SK-N-SH (cell line): ENCODE results near the gene BORCS5. TPM values are rescaled to one million over a fixed set of nuclear protein-coding genes. Genes with fewer than 3 reads are reported as not detected.

Experiments
- CTCF ChIA-PET: fragments of 300-600, 350-600 bp; formaldehyde crosslinking; extraction: SDS; loops from one replicate; lab custom pipeline; 2021; lab: Yijun Ruan, JAX
- POLR2A ChIA-PET: fragments of 350-600 bp; sonication (Branson Sonifier 250); formaldehyde crosslinking; extraction: SDS; loops from one replicate; lab custom pipeline; 2020; ENCODE audit warnings: antibody characterized with exemption, inconsistent platforms; lab: Yijun Ruan, JAX
- DNase-seq: peaks from one replicate; pipeline ENCODE4 v3.0.0; 2012
- H2AFZ ChIP-seq: fragments of 200-600 bp; sonication (generic); 2 replicates; pipeline ENCODE4 v1.8.1; 2016; ENCODE audit warnings: antibody characterized with exemption, mild to moderate bottlenecking, low read depth
- H3F3A ChIP-seq: fragments of 200-600 bp; sonication (generic); replicated peaks from 2 replicates; pipeline ENCODE3; 2016; ENCODE audit warnings: antibody characterized with exemption, mild to moderate bottlenecking; ENCODE audit not compliant: insufficient read depth
- H3K27ac ChIP-seq, 2 experiments: fragments of 200-500 bp in 1 of 2; fragments of 200-600 bp in 1 of 2; sonication (Bioruptor generic) in 1 of 2; sonication (generic), shearing (Covaris generic) in 1 of 2; 2 replicates each; pipeline versions ENCODE4 v1.5.1 to v1.6.1; 2014 to 2016; ENCODE audit warnings: low read depth in 2 of 2, inconsistent platforms in 1 of 2, low read length in 1 of 2, mild to moderate bottlenecking in 1 of 2, mixed read lengths in 1 of 2
- H3K27me3 ChIP-seq: fragments of 200-600 bp; sonication (generic), shearing (Covaris generic); 2 replicates; pipeline ENCODE4 v1.6.1; 2016; ENCODE audit warnings: mixed run types; ENCODE audit not compliant: insufficient read depth
- H3K36me3 ChIP-seq, 2 experiments: fragments of 200-500 bp in 1 of 2; fragments of 200-600 bp in 1 of 2; sonication (Bioruptor generic) in 1 of 2; sonication (generic) in 1 of 2; replicated peaks in 1 of 2; 2 replicates each; pipeline versions ENCODE3 to v1.5.1; 2014 to 2016; ENCODE audit warnings: low read length in 1 of 2, mild to moderate bottlenecking in 1 of 2; ENCODE audit not compliant: insufficient read depth in 2 of 2, control insufficient read depth in 1 of 2
- H3K4me1 ChIP-seq, 2 experiments: fragments of 200-500 bp in 1 of 2; fragments of 200-600 bp in 1 of 2; sonication (Bioruptor generic) in 1 of 2; sonication (generic), shearing (Covaris generic) in 1 of 2; 2 replicates each; pipeline versions ENCODE4 v1.5.1 to v1.6.1; 2014 to 2016; ENCODE audit warnings: low read depth in 1 of 2, low read length in 1 of 2, mixed run types in 1 of 2; ENCODE audit not compliant: insufficient read depth in 2 of 2, control insufficient read depth in 1 of 2
- H3K4me2 ChIP-seq: fragments of 200-600 bp; sonication (generic), shearing (Covaris generic); 2 replicates; pipeline ENCODE4 v1.6.1; 2017; ENCODE audit warnings: mixed run types
- H3K4me3 ChIP-seq, 2 experiments: fragments of 200-500 bp in 1 of 2; fragments of 200-600 bp in 1 of 2; sonication (Bioruptor generic) in 1 of 2; sonication (generic), shearing (Covaris generic) in 1 of 2; 2 replicates each; pipeline versions ENCODE4 v1.5.1 to v1.8.1; 2014 to 2016; ENCODE audit warnings: low read depth in 2 of 2, inconsistent platforms in 1 of 2, low read length in 1 of 2, mild to moderate bottlenecking in 1 of 2, mixed read lengths in 1 of 2, moderate library complexity in 1 of 2
- H3K79me2 ChIP-seq: fragments of 200-600 bp; sonication (generic); 2 replicates; pipeline ENCODE4 v1.8.1; 2017; ENCODE audit warnings: mild to moderate bottlenecking; ENCODE audit not compliant: insufficient read depth
- H3K9ac ChIP-seq: fragments of 200-600 bp; sonication (generic); 2 replicates; pipeline ENCODE4 v1.6.1; 2017; ENCODE audit warnings: mixed run types
- H3K9me2 ChIP-seq: fragments of 200-600 bp; sonication (generic); 2 replicates; pipeline ENCODE4 v1.6.1; 2017; ENCODE audit warnings: mixed run types
- H3K9me3 ChIP-seq: fragments of 200-600 bp; sonication (generic); 2 replicates; pipeline ENCODE4 v1.6.1; 2017; ENCODE audit warnings: mixed run types, mild to moderate bottlenecking, moderate library complexity
- H4K20me1 ChIP-seq: fragments of 200-600 bp; sonication (generic); 2 replicates; pipeline ENCODE4 v1.6.1; 2017; ENCODE audit warnings: mild to moderate bottlenecking, mixed run types; ENCODE audit not compliant: insufficient read depth
- CHD2 ChIP-seq: fragments of 150-350 bp; IDR thresholded peaks from 2 replicates; pipeline ENCODE4 v1.6.1; 2018; ENCODE audit warnings: low read length; ENCODE audit not compliant: partially characterized antibody
- ELF1 ChIP-seq: IDR thresholded peaks from 2 replicates; pipeline ENCODE4 v1.4.0; 2012
- EP300 ChIP-seq, 2 experiments: IDR thresholded peaks; 2 replicates each; pipeline versions ENCODE4 v1.4.0 to v1.6.1; 2012; ENCODE audit warnings: borderline replicate concordance in 1 of 2, low read depth in 1 of 2, low read length in 1 of 2
- FOXM1 ChIP-seq: IDR thresholded peaks from 2 replicates; pipeline ENCODE4 v1.4.0; 2012; ENCODE audit warnings: low read depth, mild to moderate bottlenecking
- GABPA ChIP-seq: IDR thresholded peaks from 2 replicates; pipeline ENCODE4 v1.4.0; 2012; ENCODE audit warnings: low read depth, mild to moderate bottlenecking
- JUND ChIP-seq: IDR thresholded peaks from 2 replicates; pipeline ENCODE4 v1.4.0; 2012
- MEF2A ChIP-seq: IDR thresholded peaks from 2 replicates; pipeline ENCODE4 v1.4.0; 2012; ENCODE audit warnings: low read depth, borderline replicate concordance
- MXI1 ChIP-seq: IDR thresholded peaks from 2 replicates; pipeline ENCODE4 v1.6.1; 2012; ENCODE audit warnings: mild to moderate bottlenecking, low read depth, low read length, improper control_type of control experiment
- NFIC ChIP-seq: IDR thresholded peaks from 2 replicates; pipeline ENCODE4 v1.4.0; 2012; ENCODE audit warnings: borderline replicate concordance
- NRF1 ChIP-seq: IDR thresholded peaks from 2 replicates; pipeline ENCODE4 v1.6.1; 2012; ENCODE audit warnings: low read depth, mild to moderate bottlenecking, low read length
- PBX3 ChIP-seq: IDR thresholded peaks from 2 replicates; pipeline ENCODE4; 2012
- RAD21 ChIP-seq: IDR thresholded peaks from 2 replicates; pipeline ENCODE4 v1.6.1; 2012; ENCODE audit warnings: mild to moderate bottlenecking, low read length
- RCOR1 ChIP-seq: fragments of 150-350 bp; IDR thresholded peaks from 2 replicates; pipeline ENCODE4 v1.6.1; 2017; ENCODE audit warnings: antibody characterized with exemption, low read length
- REST ChIP-seq: IDR thresholded peaks from 2 replicates; pipeline ENCODE4 v1.6.1; 2012; ENCODE audit warnings: mild to moderate bottlenecking, low read depth, low read length, moderate library complexity
- RFX5 ChIP-seq: IDR thresholded peaks from 2 replicates; pipeline ENCODE4 v1.6.1; 2012; ENCODE audit warnings: mild to moderate bottlenecking, improper control_type of control experiment, low read length
- SMC3 ChIP-seq: IDR thresholded peaks from 2 replicates; pipeline ENCODE4 v1.6.1; 2012; ENCODE audit warnings: low read depth, low read length, improper control_type of control experiment
- TAF1 ChIP-seq: IDR thresholded peaks from 2 replicates; pipeline ENCODE4 v1.6.1; 2012; ENCODE audit warnings: low read depth, mild to moderate bottlenecking, low read length, moderate library complexity, borderline replicate concordance
- USF1 ChIP-seq: IDR thresholded peaks from 2 replicates; pipeline ENCODE4 v1.4.0; 2012; ENCODE audit warnings: low read depth, borderline replicate concordance
- USF2 ChIP-seq: fragments of 150-350 bp; IDR thresholded peaks from 2 replicates; pipeline ENCODE4 v1.6.1; 2017; ENCODE audit warnings: antibody characterized with exemption, low read length, low read depth, borderline replicate concordance
- ZBTB33 ChIP-seq: IDR thresholded peaks from 2 replicates; pipeline ENCODE4 v1.4.0; 2012; ENCODE audit warnings: low read depth, borderline replicate concordance
- WGBS: methylation state at CpG from one replicate; pipeline ENCODE4 v1.1.6; 2017; ENCODE audit warnings: low lambda C conversion rate; 5-methylcytosine and 5-hydroxymethylcytosine counted together
- polyA plus RNA-seq, 3 experiments: library from polyadenylated mRNA; depleted of rRNA; stranded (reverse); fragments of >200 nt; gene quantifications; 2 replicates each; pipeline ENCODE4 v1.2.3, GENCODE V29; 2012

The BORCS5 gene
- polyA plus RNA-seq, 1 of the 3 experiments (the other 2 are of a cell fraction) = 16.3 TPM

- no peaks in the 10 kb centered on the region for H3K27me3 ChIP-seq
- CTCF ChIA-PET = no interaction called here
- H3K4me1 ChIP-seq = peaks cover under 1 to 5% of the 10 kb centered on the region in 2 experiments; a peak in 3 of 4 replicates
- DNase-seq = no peak
- H3K9me2 ChIP-seq = no peaks in the 10 kb centered on the region
- H2AFZ ChIP-seq = no peak overlapping the region
- no peaks in the 10 kb centered on the region for H3K79me2 ChIP-seq
- no peaks in the 10 kb centered on the region for H4K20me1 ChIP-seq
- H3K9me3 ChIP-seq = no peaks in the 10 kb centered on the region
- H3K4me2 ChIP-seq = no peak overlapping the region
- no peaks in the 10 kb centered on the region for H3F3A ChIP-seq
- POLR2A ChIA-PET = no interaction called here
- no peak overlapping the region for H3K9ac ChIP-seq
- no peak overlapping the region for H3K4me3 ChIP-seq
- H3K36me3 ChIP-seq = peaks cover 0 to 3% of the 10 kb centered on the region in 2 experiments
- 100% methylated on average over 1 of the region's 1 CpG for WGBS
- TF ChIP-seq USF1 = no peak
- TF ChIP-seq GABPA = no peak
- no peak for TF ChIP-seq PBX3
- TF ChIP-seq MXI1 = no peak
- TF ChIP-seq NFIC = no peak
- TF ChIP-seq EP300 (IDR thresholded peaks at IDR 0.05; ENCODE audit: borderline replicate concordance in 1 of 2, low read depth in 1 of 2, low read length in 1 of 2) = no peak
- no peak for TF ChIP-seq FOXM1
- no peak for TF ChIP-seq CHD2
- no peak for TF ChIP-seq USF2
- no peak for TF ChIP-seq RFX5
- no peak overlapping the region for H3K27ac ChIP-seq
Observed at GRCh38 chr12:12404297-12404696, 47.4 kb downstream of the BORCS5 start.

- TF ChIP-seq RFX5 (no peak), RAD21 (no peak), CHD2 (no peak), JUND (no peak), RCOR1 (no peak), USF1 (no peak), NRF1 (no peak), ELF1 (no peak), MEF2A (no peak), SMC3 (no peak), ZBTB33 (no peak), NFIC (no peak), REST (no peak), TAF1 (no peak)
- TF ChIP-seq, all 33 proteins: peak for 0
- ChIA-PET POLR2A (no interaction called here), CTCF (no interaction called here)
- H3K27ac ChIP-seq = no peak overlapping the region
- 42% methylated on average over 5 of the region's 5 CpGs for WGBS
- no peaks in the 10 kb centered on the region for H3K79me2 ChIP-seq
- H3K9me3 ChIP-seq = no peaks in the 10 kb centered on the region
- H3K9me2 ChIP-seq = no peaks in the 10 kb centered on the region
- no peaks in the 10 kb centered on the region for H3F3A ChIP-seq
- H4K20me1 ChIP-seq = no peaks in the 10 kb centered on the region
- no peaks in the 10 kb centered on the region for H3K27me3 ChIP-seq
- peaks cover 0 to 3% of the 10 kb centered on the region in 2 experiments for H3K36me3 ChIP-seq
- no peak overlapping the region for H3K4me3 ChIP-seq
- peaks cover 0 to 5% of the 10 kb centered on the region in 2 experiments; a peak in 2 of 4 replicates for H3K4me1 ChIP-seq
- no peak overlapping the region for H3K4me2 ChIP-seq
- no peak overlapping the region for H2AFZ ChIP-seq
- DNase-seq = no peak
- H3K9ac ChIP-seq = no peak overlapping the region
Observed at GRCh38 chr12:12405882-12406281, 49.0 kb downstream of the BORCS5 start.
